ENCODE measurements around the gene CETN3. TPM values are rescaled to one million over a fixed set of nuclear protein-coding genes. Genes with fewer than 3 reads are reported as not detected.
A peak's percentile ranks its signal among the peaks of the same experiment; 100 is the strongest.

Gene CETN3
- 10 to 100 TPM; 22.1 to 24.8 TPM for total RNA-seq
- polyA plus RNA-seq (ENCODE audit: insufficient read length in 6 of 6) = 10 to 100 TPM; 77.7 to 93.5 (median 84.6) TPM
- long read RNA-seq, donor 1, transcript CETN3-201 (5 exons, 2,432 nt) = major isoform, 40 of 62 reads
- long read RNA-seq, donor 1, transcript CETN3-204 (4 exons, 867 nt) = minor isoform, 11 of 62 reads
- long read RNA-seq, donor 1, partial matches to known transcripts = 6 of 62 reads
- long read RNA-seq, donor 1, other reads (novel, unspliced or antisense) = 0 of 62 reads
- long read RNA-seq, donor 2, transcript CETN3-204 (4 exons, 867 nt) = minor isoform, 9 of 42 reads
- long read RNA-seq, donor 2, transcript CETN3-201 (5 exons, 2,432 nt) = major isoform, 24 of 42 reads
- long read RNA-seq, donor 2, partial matches to known transcripts = 5 of 42 reads
- long read RNA-seq, donor 2, other reads (novel, unspliced or antisense) = 0 of 42 reads
- long read RNA-seq, donor 3, transcript CETN3-201 (5 exons, 2,432 nt) = major isoform, 42 of 56 reads
- long read RNA-seq, donor 3, transcript CETN3-204 (4 exons, 867 nt) = minor isoform, 10 of 56 reads
- long read RNA-seq, donor 3, partial matches to known transcripts = 0 of 56 reads
- long read RNA-seq, donor 3, other reads (novel, unspliced or antisense) = 0 of 56 reads
- long read RNA-seq, donor 4, partial matches to known transcripts = 2 of 6 reads
- long read RNA-seq, donor 4, other reads (novel, unspliced or antisense) = 0 of 6 reads
- long read RNA-seq, donor 5, transcript CETN3-204 (4 exons, 867 nt) = minor isoform, 7 of 45 reads
- long read RNA-seq, donor 5, transcript CETN3-201 (5 exons, 2,432 nt) = major isoform, 37 of 45 reads
- long read RNA-seq, donor 5, partial matches to known transcripts = 0 of 45 reads
- long read RNA-seq, donor 5, other reads (novel, unspliced or antisense) = 0 of 45 reads
- long read RNA-seq, donor 6, transcript CETN3-205 (3 exons, 664 nt) = minor isoform, 6 of 81 reads
- long read RNA-seq, donor 6, transcript CETN3-201 (5 exons, 2,432 nt) = major isoform, 62 of 81 reads
- long read RNA-seq, donor 6, transcript CETN3-204 (4 exons, 867 nt) = minor isoform, 9 of 81 reads
- long read RNA-seq, donor 6, partial matches to known transcripts = 0 of 81 reads
- long read RNA-seq, donor 6, other reads (novel, unspliced or antisense) = 0 of 81 reads
- long read RNA-seq, donor 7, transcript CETN3-201 (5 exons, 2,432 nt) = major isoform, 30 of 43 reads
- long read RNA-seq, donor 7, transcript CETN3-204 (4 exons, 867 nt) = minor isoform, 10 of 43 reads
- long read RNA-seq, donor 7, partial matches to known transcripts = 0 of 43 reads
- long read RNA-seq, donor 7, other reads (novel, unspliced or antisense) = 0 of 43 reads
- long read RNA-seq, donor 8, transcript CETN3-201 (5 exons, 2,432 nt) = major isoform, 23 of 34 reads
- long read RNA-seq, donor 8, transcript CETN3-204 (4 exons, 867 nt) = minor isoform, 8 of 34 reads
- long read RNA-seq, donor 8, partial matches to known transcripts = 0 of 34 reads
- long read RNA-seq, donor 8, other reads (novel, unspliced or antisense) = 0 of 34 reads
- long read RNA-seq, donor 9, partial matches to known transcripts = 0 of 1 reads
- long read RNA-seq, donor 9, other reads (novel, unspliced or antisense) = 0 of 1 reads
- long read RNA-seq, donor 10, partial matches to known transcripts = 0 of 3 reads
- long read RNA-seq, donor 10, other reads (novel, unspliced or antisense) = 0 of 3 reads
- long read RNA-seq, donor 11, transcript CETN3-201 (5 exons, 2,432 nt) = major isoform, 15 of 17 reads
- long read RNA-seq, donor 11, partial matches to known transcripts = 0 of 17 reads
- long read RNA-seq, donor 11, other reads (novel, unspliced or antisense) = 0 of 17 reads
- long read RNA-seq, donor 12, transcript CETN3-201 (5 exons, 2,432 nt) = major isoform, 24 of 36 reads
- long read RNA-seq, donor 12, transcript CETN3-204 (4 exons, 867 nt) = minor isoform, 8 of 36 reads
- long read RNA-seq, donor 12, partial matches to known transcripts = 0 of 36 reads
- long read RNA-seq, donor 12, other reads (novel, unspliced or antisense) = 0 of 36 reads

GRCh38 chr5:90409318-90410177 lies at the start of gene CETN3:
CETN3 (minus strand) TSS chr5:90409756; CDS start chr5:90409661, 95 bp downstream.
- Histone ChIP-seq H3K27me3 (no peaks in the 10 kb centered on the region), H3K4me1 (peaks cover 8 to 18% of the 10 kb centered on the region in 2 donors), H3K4me3 (peak within 1 kb of the TSS; percentile 69 to 83), H3K9me3 (no peaks in the 10 kb centered on the region), H3K27ac (peak within 1 kb of the TSS; percentile 94), H3K36me3 (no peaks in the 10 kb centered on the region)
- DNase-seq (peak; percentile 93 to 97 (median 94)), ATAC-seq (peak; percentile 96)
- intact Hi-C loops (cut with DNase I) = no loop called here
- TF ChIP-seq CTCF (IDR thresholded peaks at IDR 0.05) = no peak

GRCh38 chr5:90446961-90447360 lies 37.4 kb upstream of the CETN3 start:
- no peaks in the 10 kb centered on the region for H3K36me3 ChIP-seq
- H3K27ac ChIP-seq = no peak overlapping the region
- H3K9me3 ChIP-seq = no peaks in the 10 kb centered on the region
- no peaks in the 10 kb centered on the region for H3K27me3 ChIP-seq
- H3K4me1 ChIP-seq = no peaks in the 10 kb centered on the region
- H3K4me3 ChIP-seq = no peak overlapping the region
- no peak for DNase-seq
- no peak for ATAC-seq
- no peak for TF ChIP-seq CTCF (IDR thresholded peaks at IDR 0.05)
- intact Hi-C loops (cut with DNase I) = no loop called here

GRCh38 chr5:90440644-90441043 lies 31.1 kb upstream of the CETN3 start:
- ATAC-seq (no peak), DNase-seq (no peak)
- Histone ChIP-seq H3K9me3 (no peaks in the 10 kb centered on the region), H3K27me3 (no peaks in the 10 kb centered on the region), H3K4me1 (peaks cover 0 to 7% of the 10 kb centered on the region in 2 donors), H3K36me3 (no peaks in the 10 kb centered on the region), H3K4me3 (no peak overlapping the region), H3K27ac (no peak overlapping the region)
- intact Hi-C loops (cut with DNase I) = no loop called here
- no peak for TF ChIP-seq CTCF (IDR thresholded peaks at IDR 0.05)

All from left lung (tissue), 14 donors.